ENCODE results near the gene ELOVL7.

DNA sequence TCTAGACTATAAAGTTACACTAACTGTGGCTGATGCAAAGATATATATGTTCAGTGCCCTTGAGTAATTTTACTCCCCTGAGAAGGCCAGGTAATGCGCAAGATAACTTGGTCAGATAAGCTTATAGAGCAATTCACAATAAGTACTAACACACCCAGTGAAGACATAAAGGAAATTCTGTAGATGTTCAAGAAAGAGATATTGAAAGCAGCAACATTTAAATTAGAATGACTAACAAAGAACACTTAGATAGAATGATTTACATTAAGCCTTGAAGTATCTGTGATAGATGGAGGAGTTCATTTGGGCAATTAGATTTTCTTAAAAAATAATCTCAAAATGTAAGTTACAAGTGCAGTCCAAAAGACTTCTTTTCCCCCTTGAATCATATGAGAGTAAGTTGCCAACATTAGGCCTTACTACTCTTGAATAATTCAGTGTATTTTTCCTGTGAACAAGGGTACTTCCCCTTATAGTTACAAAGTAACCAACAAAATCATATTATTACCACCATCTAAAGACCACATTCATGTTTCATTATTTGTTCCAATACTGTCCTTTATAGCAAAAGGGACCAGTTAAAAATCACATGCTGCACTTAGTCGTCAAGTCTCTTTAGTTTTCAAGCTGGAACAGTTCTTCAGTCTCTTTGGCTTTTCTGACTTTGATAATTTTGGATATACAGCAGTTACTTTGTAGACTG is 44.4 kb upstream of the ELOVL7 start:
- TF ChIP-seq USF2 (IDR thresholded peaks at IDR 0.05; ENCODE audit: borderline replicate concordance, low read depth, low read length) = no peak
- TF ChIP-seq, protein P1, sequence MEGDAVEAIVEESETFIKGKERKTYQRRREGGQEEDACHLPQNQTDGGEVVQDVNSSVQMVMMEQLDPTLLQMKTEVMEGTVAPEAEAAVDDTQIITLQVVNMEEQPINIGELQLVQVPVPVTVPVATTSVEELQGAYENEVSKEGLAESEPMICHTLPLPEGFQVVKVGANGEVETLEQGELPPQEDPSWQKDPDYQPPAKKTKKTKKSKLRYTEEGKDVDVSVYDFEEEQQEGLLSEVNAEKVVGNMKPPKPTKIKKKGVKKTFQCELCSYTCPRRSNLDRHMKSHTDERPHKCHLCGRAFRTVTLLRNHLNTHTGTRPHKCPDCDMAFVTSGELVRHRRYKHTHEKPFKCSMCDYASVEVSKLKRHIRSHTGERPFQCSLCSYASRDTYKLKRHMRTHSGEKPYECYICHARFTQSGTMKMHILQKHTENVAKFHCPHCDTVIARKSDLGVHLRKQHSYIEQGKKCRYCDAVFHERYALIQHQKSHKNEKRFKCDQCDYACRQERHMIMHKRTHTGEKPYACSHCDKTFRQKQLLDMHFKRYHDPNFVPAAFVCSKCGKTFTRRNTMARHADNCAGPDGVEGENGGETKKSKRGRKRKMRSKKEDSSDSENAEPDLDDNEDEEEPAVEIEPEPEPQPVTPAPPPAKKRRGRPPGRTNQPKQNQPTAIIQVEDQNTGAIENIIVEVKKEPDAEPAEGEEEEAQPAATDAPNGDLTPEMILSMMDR (IDR thresholded peaks at IDR 0.05) = no peak
- TF ChIP-seq, protein P2, sequence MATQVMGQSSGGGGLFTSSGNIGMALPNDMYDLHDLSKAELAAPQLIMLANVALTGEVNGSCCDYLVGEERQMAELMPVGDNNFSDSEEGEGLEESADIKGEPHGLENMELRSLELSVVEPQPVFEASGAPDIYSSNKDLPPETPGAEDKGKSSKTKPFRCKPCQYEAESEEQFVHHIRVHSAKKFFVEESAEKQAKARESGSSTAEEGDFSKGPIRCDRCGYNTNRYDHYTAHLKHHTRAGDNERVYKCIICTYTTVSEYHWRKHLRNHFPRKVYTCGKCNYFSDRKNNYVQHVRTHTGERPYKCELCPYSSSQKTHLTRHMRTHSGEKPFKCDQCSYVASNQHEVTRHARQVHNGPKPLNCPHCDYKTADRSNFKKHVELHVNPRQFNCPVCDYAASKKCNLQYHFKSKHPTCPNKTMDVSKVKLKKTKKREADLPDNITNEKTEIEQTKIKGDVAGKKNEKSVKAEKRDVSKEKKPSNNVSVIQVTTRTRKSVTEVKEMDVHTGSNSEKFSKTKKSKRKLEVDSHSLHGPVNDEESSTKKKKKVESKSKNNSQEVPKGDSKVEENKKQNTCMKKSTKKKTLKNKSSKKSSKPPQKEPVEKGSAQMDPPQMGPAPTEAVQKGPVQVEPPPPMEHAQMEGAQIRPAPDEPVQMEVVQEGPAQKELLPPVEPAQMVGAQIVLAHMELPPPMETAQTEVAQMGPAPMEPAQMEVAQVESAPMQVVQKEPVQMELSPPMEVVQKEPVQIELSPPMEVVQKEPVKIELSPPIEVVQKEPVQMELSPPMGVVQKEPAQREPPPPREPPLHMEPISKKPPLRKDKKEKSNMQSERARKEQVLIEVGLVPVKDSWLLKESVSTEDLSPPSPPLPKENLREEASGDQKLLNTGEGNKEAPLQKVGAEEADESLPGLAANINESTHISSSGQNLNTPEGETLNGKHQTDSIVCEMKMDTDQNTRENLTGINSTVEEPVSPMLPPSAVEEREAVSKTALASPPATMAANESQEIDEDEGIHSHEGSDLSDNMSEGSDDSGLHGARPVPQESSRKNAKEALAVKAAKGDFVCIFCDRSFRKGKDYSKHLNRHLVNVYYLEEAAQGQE (IDR thresholded peaks at IDR 0.05; ENCODE audit: low read depth, low read length) = no peak
